Prostate gland (tissue), 2 donors: ENCODE results near the gene MTMR3.

Source experiments
- CTCF ChIP-seq, 4 experiments: fragments of 200-600 bp in 2 of 4; fragments of 450-650 bp in 2 of 4; sonication (generic) in 2 of 4; IDR thresholded peaks; 1 replicate in 3 of 4; 2 replicates in 1 of 4; pipeline ENCODE4 v1.5.1; 2016 to 2019; ENCODE audit warnings: antibody characterized with exemption in 4 of 4, mild to moderate bottlenecking in 2 of 4, moderate library complexity in 2 of 4
- POLR2A ChIP-seq: fragments of 450-650 bp; IDR thresholded peaks from one replicate; pipeline ENCODE4 v1.6.1; 2016; ENCODE audit warnings: antibody characterized with exemption, mild to moderate bottlenecking
- POLR2AphosphoS5 ChIP-seq: sonication (generic); formaldehyde crosslinking; IDR thresholded peaks from one replicate; pipeline ENCODE4 v1.6.1; 2017; ENCODE audit warnings: antibody characterized with exemption

GRCh38 chr22:30027169-30027568 lies 144.2 kb downstream of the MTMR3 start:
- TF ChIP-seq CTCF (IDR thresholded peaks at IDR 0.05) (no peak), POLR2AphosphoS5 (no peak), POLR2A (no peak)
